ENCODE measurements around the gene SH3GL1.

DNA sequence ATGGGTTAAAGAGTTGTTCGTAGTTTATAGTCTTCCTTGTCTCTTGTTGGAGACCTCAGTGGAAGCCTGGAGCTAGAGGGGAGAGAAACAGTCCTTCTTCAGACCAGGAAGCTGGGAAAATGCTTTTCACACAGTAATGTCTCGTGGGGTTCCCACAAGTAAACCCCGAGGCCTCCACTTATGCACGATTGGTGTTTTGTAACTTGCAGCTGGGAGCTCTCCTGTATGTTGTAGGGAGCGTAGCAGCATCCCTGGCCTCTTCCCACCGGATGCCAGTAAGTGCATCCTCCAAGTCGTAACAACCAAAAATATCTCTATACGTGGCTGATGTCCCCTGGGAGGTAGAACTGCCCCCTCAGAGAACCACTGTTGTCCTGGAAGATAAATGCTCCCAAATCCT is 5.6 kb upstream of the SH3GL1 start:
- TF ChIP-seq, protein P1, sequence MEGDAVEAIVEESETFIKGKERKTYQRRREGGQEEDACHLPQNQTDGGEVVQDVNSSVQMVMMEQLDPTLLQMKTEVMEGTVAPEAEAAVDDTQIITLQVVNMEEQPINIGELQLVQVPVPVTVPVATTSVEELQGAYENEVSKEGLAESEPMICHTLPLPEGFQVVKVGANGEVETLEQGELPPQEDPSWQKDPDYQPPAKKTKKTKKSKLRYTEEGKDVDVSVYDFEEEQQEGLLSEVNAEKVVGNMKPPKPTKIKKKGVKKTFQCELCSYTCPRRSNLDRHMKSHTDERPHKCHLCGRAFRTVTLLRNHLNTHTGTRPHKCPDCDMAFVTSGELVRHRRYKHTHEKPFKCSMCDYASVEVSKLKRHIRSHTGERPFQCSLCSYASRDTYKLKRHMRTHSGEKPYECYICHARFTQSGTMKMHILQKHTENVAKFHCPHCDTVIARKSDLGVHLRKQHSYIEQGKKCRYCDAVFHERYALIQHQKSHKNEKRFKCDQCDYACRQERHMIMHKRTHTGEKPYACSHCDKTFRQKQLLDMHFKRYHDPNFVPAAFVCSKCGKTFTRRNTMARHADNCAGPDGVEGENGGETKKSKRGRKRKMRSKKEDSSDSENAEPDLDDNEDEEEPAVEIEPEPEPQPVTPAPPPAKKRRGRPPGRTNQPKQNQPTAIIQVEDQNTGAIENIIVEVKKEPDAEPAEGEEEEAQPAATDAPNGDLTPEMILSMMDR (IDR thresholded peaks at IDR 0.05), result no peak
- TF ChIP-seq POLR2AphosphoS5 (IDR thresholded peaks at IDR 0.05), result no peak
- TF ChIP-seq POLR2A (IDR thresholded peaks at IDR 0.05), result no peak
- TF ChIP-seq EP300 (IDR thresholded peaks at IDR 0.05), result no peak

Measured in sigmoid colon (tissue), 4 donors.